Stimulated activated CD4-positive, alpha-beta T cell treated with anti-CD3 and anti-CD28 coated beads, Interleukin-2, amount 100 ng/mL, for 48 hours (primary cell): ENCODE measurements around the gene GABARAP.
"Not testable (repeated sequence)": the region's sequence is repeated elsewhere in the genome, so short reads cannot be mapped to it uniquely, and the experiment has no call there.

ENCODE experiments used
- DNase-seq, 2 donors: peaks; one replicate each; pipeline ENCODE4 v3.0.0-alpha.2; 2020

The GABARAP gene

DNA sequence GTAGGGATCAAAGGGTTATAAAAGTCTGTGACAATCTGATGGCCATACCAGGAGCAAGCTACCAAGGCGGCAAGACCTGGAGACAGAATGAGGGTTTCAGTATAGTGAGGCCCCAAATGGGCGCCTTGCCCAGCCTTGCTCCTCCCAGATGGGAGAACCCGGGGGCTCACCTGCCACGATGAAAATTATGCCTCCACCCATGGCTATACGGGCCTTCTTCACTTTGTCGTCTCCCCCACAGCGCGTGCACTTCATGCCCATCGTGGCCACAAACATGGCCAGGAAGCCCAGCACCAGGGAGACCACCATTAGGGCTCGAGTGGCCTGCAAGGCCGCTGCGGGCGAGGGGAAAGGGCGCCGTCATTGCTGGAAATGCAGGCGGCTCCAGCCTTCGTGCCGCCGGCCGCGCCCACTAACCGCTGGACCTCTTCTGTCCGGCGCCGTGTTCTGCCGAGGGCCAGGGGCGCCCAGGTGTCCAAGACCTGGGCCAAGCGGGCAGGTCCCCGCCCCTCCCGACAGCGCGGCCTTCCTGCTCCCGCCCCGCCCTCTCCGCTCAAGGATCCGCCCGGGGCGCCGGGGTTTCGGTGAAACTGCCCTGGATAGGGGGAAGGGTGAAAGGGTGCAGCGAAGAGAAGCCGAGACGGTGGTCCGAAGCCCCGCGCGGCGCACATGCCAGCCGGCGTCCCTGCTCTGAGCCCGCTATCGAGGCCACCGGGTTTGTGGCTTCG lies 18.6 kb upstream of the GABARAP start:
- DNase-seq, result peak in 1 of 2 donors; percentile 23

DNA sequence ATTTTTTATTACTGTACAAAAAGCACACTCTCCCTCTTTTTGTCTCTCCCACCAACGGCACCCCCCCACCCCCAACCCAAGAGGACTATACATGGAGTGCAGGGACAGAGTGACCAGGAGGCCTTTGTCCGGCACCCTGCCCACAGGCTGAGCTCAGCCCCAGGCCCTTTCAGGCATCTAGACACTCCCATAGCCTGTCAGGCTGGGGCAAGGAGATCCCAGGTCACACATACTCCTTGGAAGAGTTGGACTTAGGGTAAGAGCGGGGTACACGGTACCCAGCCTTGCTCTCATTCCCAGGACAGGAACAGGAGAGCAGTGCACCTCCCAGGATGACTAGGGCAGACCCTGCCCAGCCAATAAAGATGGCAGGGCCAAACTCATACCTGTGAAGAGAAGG lies 17.9 kb upstream of the GABARAP start:
- no peak for DNase-seq

DNA sequence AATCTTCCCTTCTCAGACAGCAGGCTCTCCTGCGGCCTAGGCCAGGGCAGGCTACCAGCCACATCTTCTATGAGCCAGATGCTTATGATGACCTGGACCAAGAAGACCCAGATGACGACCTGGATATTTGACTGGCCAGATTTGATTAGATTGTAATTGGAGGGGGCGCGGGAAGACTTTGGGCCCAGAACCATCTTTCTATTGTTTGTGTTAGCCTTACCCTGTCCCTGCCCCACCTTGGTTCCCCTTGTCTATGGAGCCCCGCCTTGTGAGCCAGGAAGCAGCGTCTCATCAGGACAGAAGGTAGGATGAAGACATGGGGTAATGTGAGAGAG lies 17.3 kb upstream of the GABARAP start:
- no peak for DNase-seq

DNA sequence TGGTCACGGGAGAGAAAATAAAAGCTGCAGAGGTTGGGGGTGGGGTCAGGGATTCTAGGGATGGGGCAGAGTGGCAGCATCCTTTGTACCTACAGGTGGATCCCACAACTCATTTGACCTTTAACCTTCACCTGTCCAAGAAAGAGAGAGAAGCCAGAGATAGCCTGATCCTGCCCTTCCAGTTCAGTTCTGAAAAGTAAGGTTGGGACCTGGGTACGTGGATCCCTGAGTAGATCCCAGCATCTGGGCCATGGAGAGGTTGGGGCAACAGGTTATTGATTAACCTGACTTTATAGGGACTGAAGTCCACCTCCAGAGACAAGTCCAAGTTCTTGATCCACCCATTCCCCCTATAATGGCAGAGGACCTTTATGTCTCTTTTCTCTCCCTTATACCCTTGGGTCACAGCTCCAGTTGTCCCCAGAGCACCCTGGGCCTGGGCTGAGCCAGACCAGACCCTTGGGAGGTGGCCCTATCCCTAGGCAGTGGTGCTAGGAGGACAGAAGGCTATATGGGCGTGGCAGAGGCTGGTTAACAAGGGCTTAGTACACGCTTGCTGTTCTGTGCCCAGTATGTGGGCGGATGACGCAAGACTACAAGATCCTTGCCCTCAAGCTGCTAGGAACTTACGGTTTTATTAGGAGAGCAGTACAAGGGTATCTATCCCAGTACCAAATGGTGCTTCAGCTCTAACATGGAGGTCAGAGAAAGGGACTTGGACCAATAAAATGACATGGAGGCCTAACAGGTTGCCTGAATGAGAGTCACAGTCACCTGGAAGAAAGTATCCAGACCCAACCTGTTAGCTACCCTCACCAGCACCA lies 16.7 kb upstream of the GABARAP start:
- DNase-seq, result no peak

DNA sequence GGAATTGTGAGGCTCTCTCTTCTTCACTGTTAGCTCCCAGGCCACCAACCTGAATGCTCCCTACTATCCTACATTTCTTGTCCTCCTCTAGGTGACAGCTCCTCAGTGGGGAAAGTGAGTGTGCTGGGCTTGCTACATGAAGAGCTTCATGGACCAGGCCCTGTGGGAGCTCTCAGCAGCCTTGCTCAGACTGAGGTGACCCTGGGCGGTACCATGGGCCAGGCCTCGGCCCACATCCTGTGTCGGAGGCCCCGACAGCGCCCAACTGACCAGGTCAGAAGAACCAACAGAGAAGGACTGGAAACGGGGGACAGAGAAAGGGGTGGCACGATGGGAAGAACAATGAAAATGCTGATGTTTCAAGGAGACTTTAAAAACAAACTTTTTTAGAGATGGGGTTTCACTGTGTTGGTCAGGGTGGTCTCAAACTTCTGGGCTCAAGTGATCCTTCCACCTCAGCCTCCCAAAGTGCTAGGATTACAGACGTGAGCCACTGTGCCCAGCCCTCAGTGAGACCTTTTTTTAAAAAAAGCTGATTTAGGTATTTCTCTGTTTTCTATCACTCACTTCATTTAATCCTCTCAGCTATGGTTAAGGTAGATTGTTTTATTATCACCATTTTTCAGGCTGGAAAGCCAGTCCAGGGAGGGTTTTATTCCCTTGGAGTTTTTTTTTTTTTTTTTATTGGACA lies 14.7 kb upstream of the GABARAP start:
- no peak for DNase-seq

DNA sequence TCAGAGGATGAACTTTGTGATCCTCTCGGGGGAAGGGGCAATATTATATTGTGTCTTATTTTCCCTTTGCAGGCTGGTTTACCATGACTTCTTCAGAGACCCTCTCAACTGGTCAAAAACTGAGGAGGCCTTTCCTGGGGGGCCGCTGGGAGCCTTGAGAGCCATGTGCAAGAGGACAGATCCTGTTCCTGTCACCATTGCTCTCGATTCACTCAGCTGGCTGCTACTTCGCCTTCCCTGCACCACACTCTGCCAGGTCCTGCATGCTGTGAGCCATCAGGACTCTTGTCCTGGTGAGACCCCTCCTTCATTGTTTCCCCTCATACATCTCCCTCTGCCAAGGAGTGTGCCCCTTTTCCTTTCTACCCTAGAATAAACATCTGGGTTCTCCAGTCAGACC lies 12.3 kb upstream of the GABARAP start:
- no peak for DNase-seq

DNA sequence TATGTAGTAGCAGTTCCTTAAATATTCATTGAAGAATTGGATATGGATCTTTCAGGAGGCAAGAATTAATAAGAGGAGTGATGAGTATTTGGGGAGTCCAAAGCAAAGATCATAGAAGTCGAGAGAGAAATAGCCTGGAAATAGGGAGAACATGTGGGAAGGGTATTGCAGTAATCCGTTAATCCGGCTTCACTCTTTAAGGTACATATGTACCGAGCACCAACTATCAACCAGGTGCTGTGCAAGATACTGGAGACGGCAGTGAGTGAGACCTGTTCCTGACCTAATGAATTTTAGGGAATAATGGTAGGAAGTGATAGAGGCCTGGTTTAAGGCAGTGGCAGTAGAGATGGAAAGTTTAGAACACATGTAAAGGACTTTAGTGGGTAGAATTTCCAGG lies 10.8 kb upstream of the GABARAP start:
- DNase-seq, result no peak

DNA sequence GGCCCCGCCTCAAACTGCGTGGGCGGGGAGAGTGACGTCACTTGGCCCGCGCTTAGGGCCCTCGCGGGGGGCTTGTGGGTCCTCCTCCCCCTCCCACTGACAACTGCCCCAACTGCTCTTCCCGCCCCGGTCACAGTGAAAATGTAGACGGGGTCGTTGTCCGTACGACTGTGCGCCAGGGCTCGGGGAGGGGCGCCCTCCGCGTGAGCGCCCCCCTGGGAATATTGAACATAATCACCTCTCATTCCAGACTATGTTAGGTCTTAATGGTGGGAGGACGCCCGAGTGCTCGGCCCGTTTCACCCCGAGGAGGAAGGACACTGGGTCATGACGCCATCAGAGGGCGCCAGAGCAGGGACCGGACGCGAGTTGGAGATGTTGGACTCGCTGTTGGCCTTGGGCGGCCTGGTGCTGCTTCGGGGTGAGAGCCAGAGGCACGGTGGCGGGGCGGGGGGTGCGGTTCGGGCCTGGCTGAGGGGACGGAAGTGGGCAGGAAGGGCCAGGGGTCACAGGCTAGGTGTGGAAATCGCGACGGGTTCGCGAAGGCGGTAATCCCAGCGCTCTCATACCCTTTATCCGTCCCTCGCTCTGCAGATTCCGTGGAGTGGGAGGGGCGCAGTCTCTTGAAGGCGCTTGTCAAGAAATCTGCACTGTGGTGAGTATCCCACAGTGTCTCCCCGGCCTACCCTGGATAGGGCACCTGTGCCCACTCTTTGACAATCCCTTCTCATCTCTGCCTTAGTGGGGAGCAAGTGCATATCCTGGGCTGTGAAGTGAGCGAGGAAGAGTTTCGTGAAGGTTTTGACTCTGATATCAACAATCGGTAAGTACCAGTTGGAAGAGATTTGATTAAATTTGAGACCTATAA lies 10.2 kb upstream of the GABARAP start, which contains the start of gene ELP5:
ELP5 (plus strand) TSS at position 40 of the 868 bp plus-strand sequence; CDS start at position 376, 336 bp downstream.
- peak; percentile 86 to 99 for DNase-seq

DNA sequence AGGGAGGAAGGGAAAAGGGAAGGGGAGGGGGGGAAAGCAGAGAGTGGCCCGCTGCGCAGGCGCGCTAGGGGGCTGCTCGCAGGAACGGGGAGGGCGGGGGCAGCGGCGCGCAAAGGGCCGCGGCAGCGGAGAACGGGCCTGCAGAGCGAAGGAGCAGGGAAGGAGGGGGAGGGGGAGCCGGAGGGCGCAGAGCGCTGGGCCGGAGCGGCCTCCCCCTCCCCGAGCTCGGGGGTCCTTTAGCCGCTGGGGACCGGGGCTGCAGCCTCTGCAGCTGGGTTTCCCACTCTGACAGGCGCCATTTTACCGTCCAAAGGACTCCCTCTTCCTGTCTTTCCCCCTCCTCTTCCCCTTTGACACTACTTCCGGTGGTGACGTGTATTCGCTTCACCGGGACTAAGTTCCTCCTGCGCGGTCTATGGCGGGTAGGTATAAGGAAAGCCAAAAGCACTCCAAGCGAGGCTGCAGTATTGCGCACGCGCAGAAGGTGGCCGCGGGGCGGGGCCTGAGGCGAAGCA lies 9.5 kb upstream of the GABARAP start, which contains the start of gene CTDNEP1:
CTDNEP1 (minus strand) TSS at position 74 of the 515 bp plus-strand sequence. CDS start 438 bp downstream, outside the sequence.
- DNase-seq, result peak; percentile 53 to 100

DNA sequence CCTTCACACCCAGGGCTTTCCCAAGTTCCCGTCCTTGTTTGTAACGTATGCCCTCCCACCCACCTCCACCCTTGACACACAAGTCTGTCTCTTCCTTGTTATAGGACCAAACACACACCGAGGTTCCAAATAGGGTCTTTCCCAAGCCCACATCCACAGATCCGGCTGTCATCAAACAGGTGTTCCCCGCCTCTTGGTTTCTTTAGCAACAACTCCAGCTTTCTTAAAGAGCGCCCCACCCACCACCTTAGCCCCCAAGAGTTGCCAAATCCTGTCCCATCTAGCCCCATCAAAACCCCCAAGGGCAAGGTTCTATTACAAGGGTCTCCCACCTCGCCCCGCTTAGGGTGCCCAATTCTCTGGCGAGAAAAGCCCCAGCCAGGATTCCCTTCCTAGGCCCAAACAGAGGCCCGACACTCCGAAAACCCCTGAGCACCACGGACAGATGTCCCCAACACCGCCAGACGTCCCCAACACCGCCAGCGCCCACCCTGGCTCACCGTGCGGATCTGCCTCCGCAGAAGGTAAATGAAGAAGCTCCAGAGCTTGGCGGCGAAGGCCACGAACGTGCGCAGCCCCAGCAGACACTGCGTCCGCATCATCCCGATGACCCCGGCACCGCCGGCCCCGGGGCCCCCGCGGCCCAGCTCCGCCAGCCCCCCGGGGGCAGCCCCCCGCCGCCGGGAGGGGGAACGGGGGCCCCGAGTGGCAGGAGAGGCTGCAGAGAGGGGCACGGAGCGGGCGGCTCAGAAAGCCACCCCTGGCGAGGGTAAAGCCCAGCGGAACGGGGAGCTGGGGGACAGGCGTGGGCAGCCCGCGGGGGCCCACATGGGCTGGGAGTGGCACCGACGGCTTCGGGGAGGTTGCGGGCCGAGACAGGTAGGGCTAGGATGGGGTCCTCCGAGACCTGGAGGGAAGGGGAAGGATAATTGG lies 8.7 kb upstream of the GABARAP start:
- no peak for DNase-seq

DNA sequence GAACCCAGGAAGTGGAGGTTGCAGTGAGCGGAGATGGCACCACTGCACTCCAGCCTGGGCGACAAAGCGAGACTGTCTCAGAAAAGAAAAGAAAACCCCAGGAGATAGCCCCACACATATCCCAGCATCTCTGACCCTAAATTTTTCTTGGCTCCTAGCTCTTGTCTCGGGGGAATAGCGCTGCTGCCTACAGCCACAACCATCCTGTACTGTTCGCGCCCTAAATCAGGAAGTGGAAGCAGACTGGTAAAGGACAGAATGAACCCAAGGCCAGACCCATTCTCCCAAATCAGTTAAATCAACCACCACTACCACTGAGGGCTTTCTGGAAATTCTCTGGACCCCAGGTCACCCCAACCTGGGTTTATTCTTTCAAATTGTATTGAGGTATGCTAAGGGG lies 7.6 kb upstream of the GABARAP start:
- DNase-seq, result no peak

DNA sequence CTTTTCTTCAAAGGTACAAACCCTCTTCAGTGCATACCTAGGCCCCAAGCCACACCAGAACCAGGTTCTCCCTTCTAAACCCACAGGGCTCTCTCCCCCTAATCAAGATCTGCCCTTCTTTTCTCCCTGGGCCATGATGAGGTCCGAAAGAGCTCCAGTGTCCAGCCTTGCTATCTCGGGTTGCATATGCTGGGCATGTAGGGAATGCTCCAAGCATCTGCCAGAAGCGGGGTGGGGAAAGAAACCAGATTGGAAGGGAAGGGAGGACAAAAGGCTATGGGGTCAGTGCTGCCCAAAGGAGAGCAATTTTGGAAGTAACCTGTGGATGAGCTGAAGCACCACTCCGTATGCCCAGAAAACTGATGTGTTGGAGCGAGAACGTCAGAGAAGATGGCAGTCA lies 7.0 kb upstream of the GABARAP start:
- no peak for DNase-seq

DNA sequence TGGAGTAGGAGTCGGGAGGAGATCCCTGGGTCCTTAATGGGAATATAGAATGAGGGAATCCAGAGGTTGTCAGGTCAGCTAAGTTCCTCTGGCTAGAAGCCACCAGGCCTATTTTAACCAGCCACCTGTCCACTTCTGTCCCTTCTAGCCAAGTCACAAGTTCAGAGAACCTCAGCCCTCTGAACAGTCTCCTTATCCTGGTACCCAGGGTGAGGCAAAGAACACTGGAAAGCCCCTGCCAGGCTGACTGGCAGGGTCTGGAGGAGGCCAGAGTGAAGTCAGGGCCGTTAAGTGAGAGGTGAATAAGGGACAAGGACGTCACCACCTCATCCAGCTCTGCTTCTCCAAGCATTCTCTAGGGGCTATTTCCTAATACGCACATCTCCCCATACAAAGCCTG lies 6.5 kb upstream of the GABARAP start:
- DNase-seq, result no peak

DNA sequence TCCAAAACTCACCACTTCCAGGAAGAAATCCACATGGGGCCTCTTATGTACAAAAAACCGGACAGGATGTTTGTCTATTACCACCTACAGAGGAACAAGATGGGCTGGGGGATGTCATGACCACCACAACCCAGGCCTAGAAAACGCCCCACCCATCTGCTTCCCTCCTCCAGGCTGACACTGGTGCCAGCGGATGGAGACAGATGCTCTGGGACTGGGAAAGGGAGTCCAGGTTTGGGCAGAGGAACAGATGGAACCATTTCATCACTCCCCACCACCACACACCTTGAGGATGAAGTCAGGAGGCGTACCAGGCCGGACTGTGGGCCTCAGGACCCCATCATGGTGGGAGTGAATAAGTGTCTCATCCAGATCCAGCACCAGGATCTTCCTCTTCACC lies 4.5 kb upstream of the GABARAP start:
- no peak for DNase-seq

DNA sequence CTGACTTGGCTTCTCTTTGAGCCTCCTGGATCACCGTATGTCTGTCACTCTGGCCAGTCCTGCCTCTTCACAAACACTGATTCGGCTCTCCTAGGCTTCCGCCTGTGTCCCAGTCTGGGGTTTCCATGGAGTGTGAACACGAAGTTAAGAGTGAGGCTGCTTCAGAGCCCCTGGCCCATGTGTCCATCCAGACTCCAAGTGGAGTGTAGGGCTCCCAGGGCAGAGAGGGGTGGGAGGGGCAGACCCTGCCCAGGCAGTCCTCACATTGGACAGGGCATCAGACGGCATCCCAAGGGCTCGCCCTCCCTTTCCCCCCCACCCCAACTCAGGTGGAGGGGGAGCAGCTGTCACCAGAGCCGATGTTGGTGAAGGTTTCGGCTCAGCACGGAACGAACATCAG lies 1.6 kb upstream of the GABARAP start:
- not testable (repeated sequence) for DNase-seq

DNA sequence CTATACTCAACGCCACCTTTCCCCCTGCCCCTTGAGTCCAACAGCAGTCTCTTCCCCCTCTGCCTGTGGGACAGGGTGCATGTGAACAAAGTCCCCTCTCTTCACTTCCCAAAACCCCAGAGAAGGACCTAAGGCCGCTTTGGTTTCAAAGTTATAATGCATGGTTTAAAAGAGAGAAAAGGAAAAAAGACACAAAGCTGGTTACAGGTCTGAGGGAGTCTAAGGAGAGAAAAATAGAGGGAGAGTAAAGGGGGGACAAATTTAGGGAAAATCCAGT lies 1.1 kb upstream of the GABARAP start:
- DNase-seq, result no peak

DNA sequence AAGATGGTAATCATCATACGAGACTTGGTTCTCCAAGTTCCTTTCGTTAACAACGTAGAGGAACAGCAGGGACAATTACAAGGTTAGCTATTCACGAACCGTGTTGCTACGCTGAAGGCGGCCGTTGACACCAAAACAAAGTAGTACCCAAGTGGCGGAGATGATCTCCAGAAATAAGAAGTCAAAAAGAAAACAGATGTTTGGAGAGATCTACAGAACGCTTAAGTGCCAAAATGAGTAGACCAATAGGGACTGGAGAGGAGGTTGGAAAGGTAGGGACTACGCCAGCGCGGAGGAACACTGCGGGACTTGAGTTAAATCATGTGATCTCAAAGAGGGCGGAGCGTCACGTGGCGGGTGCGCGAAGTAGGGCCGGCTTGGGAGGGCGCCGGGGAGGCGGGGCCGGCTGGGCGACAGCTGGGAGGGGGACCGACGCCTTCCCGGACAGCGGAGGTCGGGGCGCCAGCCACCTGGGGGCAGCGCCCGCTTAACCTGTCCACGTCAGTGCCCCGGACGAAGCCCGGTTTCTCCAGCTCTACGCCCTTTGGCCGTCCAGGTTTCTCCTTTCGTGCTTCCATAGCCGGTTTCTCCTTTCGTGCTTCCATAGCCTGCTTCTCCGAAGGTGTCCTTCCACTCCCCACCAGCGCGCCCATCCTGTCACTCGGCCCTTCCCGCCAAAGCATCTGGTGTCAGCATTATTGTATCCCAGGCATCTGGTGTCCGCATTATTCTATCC lies 636 bp upstream of the GABARAP start:
- peak; percentile 86 to 90 for DNase-seq

DNA sequence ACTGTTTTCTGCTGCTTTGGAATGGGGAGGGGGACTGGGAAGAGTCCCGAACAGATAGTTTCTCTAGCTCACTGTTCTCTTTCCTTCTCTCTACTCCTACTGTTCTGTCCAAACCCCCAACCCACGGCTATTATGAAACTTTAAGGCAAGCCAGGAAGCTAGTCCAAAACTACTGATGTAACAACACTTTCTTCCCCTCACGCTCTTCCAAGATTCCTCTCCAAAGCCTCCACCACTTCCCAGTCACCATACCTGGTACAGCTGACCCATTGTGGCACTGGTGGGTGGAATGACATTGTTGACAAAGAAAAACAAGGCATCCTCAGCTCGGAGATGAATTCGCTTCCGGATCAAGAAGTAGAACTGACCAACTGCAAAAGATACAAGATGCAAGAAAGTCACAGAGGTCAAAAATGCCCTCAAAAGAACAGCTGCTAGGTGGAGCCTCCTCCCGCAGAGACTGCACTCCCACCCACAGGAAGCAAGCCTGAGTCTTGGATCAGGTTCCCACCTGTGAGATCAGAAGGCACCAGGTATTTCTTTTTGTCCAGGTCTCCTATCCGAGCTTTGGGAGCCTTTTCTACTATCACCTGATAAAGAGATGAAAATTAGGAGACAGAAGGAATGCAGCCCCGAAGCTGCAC lies 1.0 kb downstream of the GABARAP start:
- DNase-seq, result no peak

DNA sequence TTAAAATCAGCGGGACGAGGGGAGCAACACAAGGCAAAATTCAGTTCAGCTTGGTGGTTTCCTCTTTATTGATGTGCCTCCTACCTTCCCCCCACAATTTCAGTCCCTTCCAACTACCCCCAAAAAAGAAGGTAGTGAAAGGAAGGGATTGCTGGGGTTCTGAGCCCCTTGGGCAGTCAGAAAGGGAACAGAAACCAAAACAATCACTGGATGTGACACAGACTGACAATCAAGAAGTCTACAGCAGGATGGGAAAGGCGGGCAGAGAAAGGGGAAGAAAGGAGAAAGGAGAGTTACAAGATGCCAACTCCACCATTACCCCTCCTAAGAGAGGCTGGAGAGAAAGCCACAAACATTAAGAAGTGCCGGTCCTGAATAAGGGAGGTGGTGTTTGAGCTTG lies 1.9 kb downstream of the GABARAP start:
- no peak for DNase-seq
